Measurements from ENCODE around the gene PROSER2. TPM values are rescaled to one million over a fixed set of nuclear protein-coding genes. Genes with fewer than 3 reads are reported as not detected.

PROSER2 gene
- total RNA-seq, 6 experiments from 2014 or later: 0.74 to 2.9 (median 1.5) TPM

DNA sequence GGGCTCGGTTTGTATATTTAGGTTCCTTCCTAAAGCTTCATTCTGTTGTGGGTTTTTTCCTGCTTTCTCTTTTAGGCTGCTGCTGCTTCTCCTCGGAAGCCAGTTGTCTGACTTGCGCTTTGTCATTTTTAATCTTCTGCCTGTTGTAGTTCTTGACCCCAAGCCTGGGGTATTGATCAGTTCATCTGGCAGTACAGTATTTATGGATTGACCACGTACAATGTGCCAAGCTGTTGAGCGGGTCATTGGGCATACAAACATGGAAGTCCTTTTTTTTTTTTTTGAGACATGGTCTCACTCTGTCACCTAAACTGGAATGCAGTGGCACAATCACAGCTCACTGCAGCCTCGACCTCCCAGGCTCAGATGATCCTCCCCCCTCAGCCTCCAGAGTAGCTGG lies 4.3 kb downstream of the PROSER2 start:
- Mint-ChIP-seq H3K27ac (no peak overlapping the region), H3K9me3 (no peaks in the 10 kb centered on the region), H3K4me3 (no peak overlapping the region; the same call in 1 of the 2 replicates), H3K4me1 (ENCODE audit: low read depth) (peaks cover 20% of the 10 kb centered on the region), H3K36me3 (ENCODE audit: low read depth) (0 out of 2 replicates have a peak, but pooled peaks cover 5% of the 10 kb centered on the region), H3K27me3 (ENCODE audit: insufficient read depth) (peaks cover 16% of the 10 kb centered on the region)
- TF ChIP-seq CTCF (IDR thresholded peaks at IDR 0.05): no peak
- DNase-seq: no peak

- H3K36me3 Mint-ChIP-seq (ENCODE audit: low read depth): peaks cover 8% of the 10 kb centered on the region; the same call in 1 of the 2 replicates
- H3K9me3 Mint-ChIP-seq: no peaks in the 10 kb centered on the region
- no peak for TF ChIP-seq CTCF (IDR thresholded peaks at IDR 0.05)
- peaks cover 16% of the 10 kb centered on the region for H3K27me3 Mint-ChIP-seq (ENCODE audit: insufficient read depth)
- no peak for DNase-seq
- H3K27ac Mint-ChIP-seq: no peak overlapping the region
- H3K4me1 Mint-ChIP-seq (ENCODE audit: low read depth): peaks cover 18% of the 10 kb centered on the region
- H3K4me3 Mint-ChIP-seq: no peak overlapping the region
These were observed 5.6 kb downstream of the PROSER2 start for GRCh38 chr10:11828682-11829284.

DNA sequence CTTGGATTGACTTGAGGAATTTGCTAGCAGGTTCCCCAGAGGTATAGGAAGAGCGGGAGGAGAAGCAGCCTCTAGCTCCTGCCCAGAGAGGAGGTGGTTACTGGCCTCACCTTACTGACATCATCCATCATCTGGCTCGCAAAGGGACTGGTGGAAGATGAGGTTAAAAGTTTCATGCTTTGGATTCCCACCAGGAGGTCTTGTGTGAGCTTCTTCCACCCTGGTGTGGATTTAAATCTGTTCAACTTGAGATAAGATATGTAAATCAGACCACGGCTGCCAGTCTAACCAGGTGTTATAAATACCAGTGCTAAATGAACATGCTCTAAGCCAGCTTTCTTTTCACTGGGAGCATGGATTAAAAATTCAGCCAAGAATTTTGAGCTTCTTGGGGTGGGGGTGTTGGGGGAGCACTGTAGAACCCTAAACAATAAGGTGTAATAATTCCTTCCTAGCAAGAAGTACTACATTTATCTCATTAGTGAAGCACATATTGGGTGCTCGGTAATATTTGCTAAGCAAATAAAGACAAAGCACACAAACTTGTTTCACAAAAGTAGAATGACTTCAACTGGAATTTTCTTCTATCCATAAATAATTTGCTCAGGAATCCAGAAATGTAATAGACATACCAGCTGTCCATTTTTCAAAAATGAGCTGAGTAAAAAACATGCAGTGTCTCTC lies 7.8 kb downstream of the PROSER2 start:
- no peak for TF ChIP-seq CTCF (IDR thresholded peaks at IDR 0.05)
- H3K9me3 Mint-ChIP-seq: no peaks in the 10 kb centered on the region
- peaks cover 5% of the 10 kb centered on the region for H3K27me3 Mint-ChIP-seq (ENCODE audit: insufficient read depth)
- no peak for DNase-seq
- H3K27ac Mint-ChIP-seq: no peak overlapping the region
- H3K4me1 Mint-ChIP-seq (ENCODE audit: low read depth): peaks cover 6% of the 10 kb centered on the region; the same call in 1 of the 2 replicates
- peaks cover 7% of the 10 kb centered on the region; the same call in 1 of the 2 replicates for H3K36me3 Mint-ChIP-seq (ENCODE audit: low read depth)
- no peak overlapping the region for H3K4me3 Mint-ChIP-seq

DNA sequence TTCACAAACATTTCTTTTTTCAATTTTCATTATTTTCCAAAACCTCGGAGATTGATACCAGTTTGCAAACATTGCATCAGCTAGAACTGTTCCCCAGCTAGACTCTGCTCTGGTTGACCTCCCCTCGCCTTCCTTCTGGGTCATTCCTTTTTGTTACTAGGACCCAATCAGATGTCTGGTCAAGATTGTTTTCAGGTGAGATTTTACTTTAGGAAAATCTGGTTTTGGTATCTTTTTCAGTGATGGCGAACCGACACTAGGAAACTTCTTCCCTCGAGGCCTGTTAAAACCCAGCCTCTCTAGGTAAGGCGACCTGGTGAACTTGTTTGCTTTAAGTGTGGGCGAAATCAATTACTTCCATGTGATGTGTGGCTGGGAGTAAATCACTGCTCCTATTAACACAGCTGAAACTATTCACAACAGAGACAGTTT lies 8.4 kb downstream of the PROSER2 start:
- Mint-ChIP-seq H3K9me3 (no peaks in the 10 kb centered on the region), H3K27me3 (ENCODE audit: insufficient read depth) (peaks cover 7% of the 10 kb centered on the region), H3K4me3 (no peak overlapping the region), H3K27ac (no peak overlapping the region), H3K4me1 (ENCODE audit: low read depth) (peaks cover 6% of the 10 kb centered on the region; the same call in 1 of the 2 replicates), H3K36me3 (ENCODE audit: low read depth) (peaks cover 4% of the 10 kb centered on the region; the same call in 1 of the 2 replicates)
- DNase-seq: no peak
- no peak for TF ChIP-seq CTCF (IDR thresholded peaks at IDR 0.05)

DNA sequence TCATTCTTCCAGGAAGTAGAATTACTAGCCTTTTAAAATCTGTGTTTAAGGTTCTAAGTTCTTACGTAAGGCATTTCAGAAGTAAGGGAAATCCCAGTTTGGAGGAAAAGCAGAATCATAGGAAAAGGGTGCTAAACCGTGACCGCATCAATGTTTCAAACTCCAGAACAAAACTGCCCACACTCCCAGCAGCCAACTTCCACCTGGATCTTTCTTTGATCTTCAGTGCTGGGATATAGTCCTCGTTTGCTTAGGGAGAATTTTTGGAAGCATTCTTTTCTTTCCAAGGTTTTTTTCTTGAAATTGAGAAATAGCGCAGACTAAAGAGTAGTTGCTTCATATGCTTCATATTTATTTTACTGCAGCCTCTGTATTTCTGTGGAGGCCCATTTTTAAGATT lies 8.9 kb downstream of the PROSER2 start:
- Mint-ChIP-seq H3K4me1 (ENCODE audit: low read depth) (peaks cover 6% of the 10 kb centered on the region; the same call in 1 of the 2 replicates), H3K27me3 (ENCODE audit: insufficient read depth) (peaks cover 12% of the 10 kb centered on the region), H3K4me3 (no peak overlapping the region), H3K36me3 (ENCODE audit: low read depth) (peaks cover 4% of the 10 kb centered on the region; the same call in 1 of the 2 replicates), H3K27ac (no peak overlapping the region), H3K9me3 (no peaks in the 10 kb centered on the region)
- DNase-seq: no peak
- TF ChIP-seq CTCF (IDR thresholded peaks at IDR 0.05): no peak
